Limb (tissue), 2 donors: ENCODE results near the gene ZNF479.
"Not testable (repeated sequence)": the region's sequence is repeated elsewhere in the genome, so short reads cannot be mapped to it uniquely, and the experiment has no call there.

Experiments
- DNase-seq, 2 donors: peaks; one replicate each; pipeline ENCODE4 v3.0.0-alpha.2; 2016; ENCODE audit errors: extremely low spot score in 2 of 2

Gene ZNF479

GRCh38 chr7:57132336-57132735 is at the start of gene ZNF479:
Gene ZNF479, minus strand, starts transcription at chr7:57132436. Its CDS starts 112 bp downstream, at chr7:57132324.
- DNase-seq = not testable (repeated sequence)

- DNase-seq = no peak
Measured at GRCh38 chr7:57182031-57182430, 49.8 kb upstream of the ZNF479 start.

- no peak for DNase-seq
Measured at GRCh38 chr7:57181281-57181680, 49.0 kb upstream of the ZNF479 start.

GRCh38 chr7:57179776-57180415 is 47.7 kb upstream of the ZNF479 start:
- DNase-seq = no peak

GRCh38 chr7:57178768-57179139 is 46.5 kb upstream of the ZNF479 start:
- DNase-seq = no peak

- no peak for DNase-seq
Measured at GRCh38 chr7:57177856-57178767, 45.9 kb upstream of the ZNF479 start.

- DNase-seq = no peak
Measured at GRCh38 chr7:57176928-57177635, 44.8 kb upstream of the ZNF479 start.

- no peak for DNase-seq
Measured at GRCh38 chr7:57165285-57165899, 33.2 kb upstream of the ZNF479 start.

GRCh38 chr7:57120123-57120784 is 12.0 kb downstream of the ZNF479 start:
- DNase-seq = not testable (repeated sequence)
